Activated CD4-positive, alpha-beta T cell treated with anti-CD3 and anti-CD28 coated beads, Interleukin-2, amount 50 U/mL, for 1 hour (primary cell): Measurements from ENCODE around the gene NFX1.
"Not testable (repeated sequence)": the region's sequence is repeated elsewhere in the genome, so short reads cannot be mapped to it uniquely, and the experiment has no call there.

ENCODE experiments used
- DNase-seq: peaks from one replicate; pipeline ENCODE4 v3.0.0-alpha.2; 2020

NFX1 gene

GRCh38 chr9:33366979-33367480 is 76.7 kb downstream of the NFX1 start:
- DNase-seq: no peak

GRCh38 chr9:33372900-33373299 is 82.6 kb downstream of the NFX1 start:
- DNase-seq: no peak

GRCh38 chr9:33374190-33374589 is 83.9 kb downstream of the NFX1 start:
- DNase-seq: no peak

GRCh38 chr9:33374634-33375237 is 84.4 kb downstream of the NFX1 start:
- peak; percentile 63 for DNase-seq

GRCh38 chr9:33375238-33375840 is 85.0 kb downstream of the NFX1 start:
- no peak for DNase-seq

GRCh38 chr9:33375841-33376321 is 85.6 kb downstream of the NFX1 start:
- DNase-seq: no peak

GRCh38 chr9:33377089-33377715 is 86.9 kb downstream of the NFX1 start:
- no peak for DNase-seq

- DNase-seq: no peak
These were observed 87.9 kb downstream of the NFX1 start for GRCh38 chr9:33378121-33378795.

GRCh38 chr9:33379666-33380389 is 89.5 kb downstream of the NFX1 start:
- no peak for DNase-seq

GRCh38 chr9:33380390-33381094 is 90.2 kb downstream of the NFX1 start:
- no peak for DNase-seq

- DNase-seq: no peak
These were observed 91.0 kb downstream of the NFX1 start for GRCh38 chr9:33381231-33381791.

GRCh38 chr9:33382397-33382796 is 92.1 kb downstream of the NFX1 start:
- not testable (repeated sequence) for DNase-seq

GRCh38 chr9:33383396-33383795 is 93.1 kb downstream of the NFX1 start:
- DNase-seq: not testable (repeated sequence)

GRCh38 chr9:33385536-33385935 is 95.2 kb downstream of the NFX1 start:
- not testable (repeated sequence) for DNase-seq

GRCh38 chr9:33385979-33386640 is 95.8 kb downstream of the NFX1 start:
- DNase-seq: not testable (repeated sequence)

- not testable (repeated sequence) for DNase-seq
These were observed 96.3 kb downstream of the NFX1 start for GRCh38 chr9:33386641-33386996.

GRCh38 chr9:33386998-33387397 is 96.7 kb downstream of the NFX1 start:
- DNase-seq: not testable (repeated sequence)

- no peak for DNase-seq
These were observed 98.0 kb downstream of the NFX1 start for GRCh38 chr9:33388110-33388994.

GRCh38 chr9:33391111-33391771 is 100.9 kb downstream of the NFX1 start:
- DNase-seq: not testable (repeated sequence)

GRCh38 chr9:33392591-33393021 is 102.3 kb downstream of the NFX1 start:
- not testable (repeated sequence) for DNase-seq
